ENCODE data around the gene BRD4. TPM values are rescaled to one million over a fixed set of nuclear protein-coding genes. Genes with fewer than 3 reads are reported as not detected.
"Not testable (repeated sequence)": the region's sequence is repeated elsewhere in the genome, so short reads cannot be mapped to it uniquely, and the experiment has no call there.

Gene BRD4
- total RNA-seq, 4 donors from 2014 or later, result 39.5 to 87.9 (median 61.2) TPM

DNA sequence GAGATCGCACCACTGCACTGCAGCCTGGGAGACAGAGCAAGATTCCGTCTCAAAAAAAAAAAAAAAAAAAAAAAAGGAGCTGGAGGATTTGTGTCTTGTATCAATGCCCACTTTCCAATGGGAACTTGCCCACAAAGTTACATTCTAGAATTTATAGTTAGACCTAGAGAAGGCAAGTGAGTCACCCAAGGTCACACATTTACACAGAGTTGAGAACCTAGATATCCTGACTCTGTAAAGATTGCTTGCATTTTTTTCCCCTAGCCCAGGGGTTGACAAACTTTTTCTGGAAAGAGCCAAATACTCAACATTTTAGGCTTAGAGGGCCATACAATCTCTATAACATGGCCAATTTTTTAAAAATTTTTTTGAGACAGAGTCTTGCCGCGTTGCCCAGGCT is 7.7 kb upstream of the BRD4 start:
- peaks cover 0 to 2% (median 0%) of the 10 kb centered on the region in 4 donors for H3K4me1 ChIP-seq
- intact Hi-C loops (cut with DNase I; ENCODE audit: low total_unique reads) (no loop called here), in situ Hi-C loops (cut with MboI; ENCODE audit: low pct_ligation_motif_present in 1 of 4, low pct_unique_long_range_greater_than_20kb in 1 of 4, low sequenced_read_pairs in 3 of 4) (no loop called here)
- WGBS, 2 donors (ENCODE audit: low coverage in 1 of 2), result 93 to 96% methylated on average over 2 to 4 of the region's 4 CpGs
- no peak overlapping the region for H3K4me3 ChIP-seq
- no peaks in the 10 kb centered on the region for H3K9me3 ChIP-seq
- TF ChIP-seq EP300 (IDR thresholded peaks at IDR 0.05; ENCODE audit: low read depth), result no peak
- no peak for TF ChIP-seq CTCF (IDR thresholded peaks at IDR 0.05)
- no peak for TF ChIP-seq POLR2A (IDR thresholded peaks at IDR 0.05)
- TF ChIP-seq POLR2AphosphoS5 (IDR thresholded peaks at IDR 0.05), result no peak
- no peaks in the 10 kb centered on the region for H3K36me3 ChIP-seq
- DNase-seq, result no peak
- H3K27me3 ChIP-seq, result no peaks in the 10 kb centered on the region
- H3K27ac ChIP-seq, result no peak overlapping the region

GRCh38 chr19:15337202-15337601 is 4.9 kb upstream of the BRD4 start:
- 68 to 83% methylated on average over 7 to 8 of the region's 8 CpGs for WGBS, 2 donors (ENCODE audit: low coverage in 1 of 2)
- no peaks in the 10 kb centered on the region for H3K36me3 ChIP-seq
- in situ Hi-C loops (cut with MboI; ENCODE audit: low pct_ligation_motif_present in 1 of 4, low pct_unique_long_range_greater_than_20kb in 1 of 4, low sequenced_read_pairs in 3 of 4), result no loop called here
- H3K9me3 ChIP-seq, result no peaks in the 10 kb centered on the region
- no peak overlapping the region for H3K27ac ChIP-seq
- H3K27me3 ChIP-seq, result no peaks in the 10 kb centered on the region
- H3K4me1 ChIP-seq, result peaks cover 0 to 14% (median 9%) of the 10 kb centered on the region in 4 donors
- intact Hi-C loops (cut with DNase I; ENCODE audit: low total_unique reads), result no loop called here
- DNase-seq, result no peak
- H3K4me3 ChIP-seq, result no peak overlapping the region
- no peak for TF ChIP-seq POLR2AphosphoS5 (IDR thresholded peaks at IDR 0.05)
- TF ChIP-seq POLR2A (IDR thresholded peaks at IDR 0.05), result no peak
- TF ChIP-seq EP300 (IDR thresholded peaks at IDR 0.05; ENCODE audit: low read depth), result no peak
- TF ChIP-seq CTCF (IDR thresholded peaks at IDR 0.05), result no peak

DNA sequence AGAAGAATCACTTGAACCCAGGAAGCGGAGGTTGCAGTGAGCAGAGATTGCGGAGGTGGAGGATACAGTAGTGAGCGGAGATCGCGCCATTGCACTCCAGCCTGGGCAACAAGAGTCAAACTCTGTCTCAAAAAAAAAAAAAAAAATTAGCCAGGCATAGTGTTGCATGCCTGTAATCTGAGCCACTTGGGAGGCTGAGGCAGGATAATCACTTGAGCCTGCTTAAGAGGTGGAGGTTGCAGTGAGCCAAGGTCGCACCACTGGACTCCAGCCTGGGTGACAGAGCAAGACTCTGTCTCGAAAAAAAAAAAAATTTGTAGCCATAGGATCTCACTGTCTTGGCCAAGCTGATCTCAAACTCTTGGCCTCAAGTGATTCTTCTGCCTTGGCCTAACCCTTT is 3.7 kb upstream of the BRD4 start:
- WGBS, 2 donors (ENCODE audit: low coverage in 1 of 2), result 78 to 85% methylated on average over 7 of the region's 7 CpGs
- H3K4me3 ChIP-seq; in situ Hi-C loops (cut with MboI; ENCODE audit: low pct_ligation_motif_present in 1 of 4, low pct_unique_long_range_greater_than_20kb in 1 of 4, low sequenced_read_pairs in 3 of 4): not testable (repeated sequence)

GRCh38 chr19:15331419-15332310 is 674 bp downstream of the BRD4 start:
- Histone ChIP-seq H3K36me3 (no peaks in the 10 kb centered on the region), H3K4me1 (peaks cover 17 to 55% (median 40%) of the 10 kb centered on the region in 4 donors), H3K4me3 (peak overlapping the region; percentile 82 to 98 (median 91)), H3K27me3 (no peaks in the 10 kb centered on the region), H3K27ac (peak overlapping the region; percentile 89 to 94 (median 94)), H3K9me3 (no peaks in the 10 kb centered on the region)
- in situ Hi-C loops (cut with MboI; ENCODE audit: low pct_ligation_motif_present in 1 of 4, low pct_unique_long_range_greater_than_20kb in 1 of 4, low sequenced_read_pairs in 3 of 4) (no loop called here), intact Hi-C loops (cut with DNase I; ENCODE audit: low total_unique reads) (loop anchor here (5.0 kb wide), 1 partner anchor 69 kb away; no protein-coding TSS in a partner anchor)
- 0% methylated on average over 17 of the region's 122 CpGs; no CpG with 5 or more reads in 1 of the 2 donors for WGBS, 2 donors (ENCODE audit: low coverage in 1 of 2)
- peak; percentile 64 for DNase-seq
- peak in 1 of 3 donors; percentile 22 for TF ChIP-seq POLR2AphosphoS5 (IDR thresholded peaks at IDR 0.05)
- TF ChIP-seq POLR2A (IDR thresholded peaks at IDR 0.05), result no peak
- no peak for TF ChIP-seq EP300 (IDR thresholded peaks at IDR 0.05; ENCODE audit: low read depth)
- TF ChIP-seq CTCF (IDR thresholded peaks at IDR 0.05), result peak in 1 of 5 experiments; percentile 2

More for the DNA sequence above, 3.7 kb upstream of the BRD4 start:
- H3K36me3 ChIP-seq; H3K27ac ChIP-seq; H3K9me3 ChIP-seq; H3K27me3 ChIP-seq; DNase-seq; intact Hi-C loops (cut with DNase I; ENCODE audit: low total_unique reads): not testable (repeated sequence)
- peaks cover 0 to 15% (median 11%) of the 10 kb centered on the region in 4 donors for H3K4me1 ChIP-seq
